ENCODE measurements around the gene TAX1BP1.

GRCh38 chr7:27866828-27867672 lies 127.1 kb downstream of the TAX1BP1 start:
- TF ChIP-seq CTCF (IDR thresholded peaks at IDR 0.05; ENCODE audit: low read depth, low read length): no peak
- TF ChIP-seq POLR2A (IDR thresholded peaks at IDR 0.05; ENCODE audit: extremely low read depth, insufficient read length): no peak

Data from NB4 (cell line).